Measurements from ENCODE around the gene CDH4.

CDH4 gene

GRCh38 chr20:61429458-61430227 lies 177.6 kb downstream of the CDH4 start:
- H3K4me3 ChIP-seq (ENCODE audit: low read length) = no peak overlapping the region
- TF ChIP-seq ZNF274 (IDR thresholded peaks at IDR 0.05; ENCODE audit: low read depth, low read length) = no peak

GRCh38 chr20:61430228-61430624 lies 178.2 kb downstream of the CDH4 start:
- H3K4me3 ChIP-seq (ENCODE audit: low read length) = no peak overlapping the region
- TF ChIP-seq ZNF274 (IDR thresholded peaks at IDR 0.05; ENCODE audit: low read depth, low read length) = no peak

- no peak for TF ChIP-seq ZNF274 (IDR thresholded peaks at IDR 0.05; ENCODE audit: low read depth, low read length)
- no peak overlapping the region for H3K4me3 ChIP-seq (ENCODE audit: low read length)
Measured at GRCh38 chr20:61433176-61433575, 181.1 kb downstream of the CDH4 start.

- no peak for TF ChIP-seq ZNF274 (IDR thresholded peaks at IDR 0.05; ENCODE audit: low read depth, low read length)
- no peak overlapping the region for H3K4me3 ChIP-seq (ENCODE audit: low read length)
Measured at GRCh38 chr20:61433816-61434215, 181.8 kb downstream of the CDH4 start.

GRCh38 chr20:61434341-61434781 lies 182.3 kb downstream of the CDH4 start:
- no peak for TF ChIP-seq ZNF274 (IDR thresholded peaks at IDR 0.05; ENCODE audit: low read depth, low read length)

GRCh38 chr20:61435184-61435822 lies 183.2 kb downstream of the CDH4 start:
- H3K4me3 ChIP-seq (ENCODE audit: low read length) = no peak overlapping the region
- TF ChIP-seq ZNF274 (IDR thresholded peaks at IDR 0.05; ENCODE audit: low read depth, low read length) = no peak

More at GRCh38 chr20:61434341-61434781, 182.3 kb downstream of the CDH4 start:
- H3K4me3 ChIP-seq (ENCODE audit: low read length) = no peak overlapping the region

GRCh38 chr20:61435823-61436220 lies 183.8 kb downstream of the CDH4 start:
- TF ChIP-seq ZNF274 (IDR thresholded peaks at IDR 0.05; ENCODE audit: low read depth, low read length) = no peak
- H3K4me3 ChIP-seq (ENCODE audit: low read length) = no peak overlapping the region

- TF ChIP-seq ZNF274 (IDR thresholded peaks at IDR 0.05; ENCODE audit: low read depth, low read length) = no peak
- no peak overlapping the region for H3K4me3 ChIP-seq (ENCODE audit: low read length)
Measured at GRCh38 chr20:61436283-61436666, 184.2 kb downstream of the CDH4 start.

GRCh38 chr20:61436667-61437279 lies 184.7 kb downstream of the CDH4 start:
- no peak for TF ChIP-seq ZNF274 (IDR thresholded peaks at IDR 0.05; ENCODE audit: low read depth, low read length)
- no peak overlapping the region for H3K4me3 ChIP-seq (ENCODE audit: low read length)

GRCh38 chr20:61437280-61438206 lies 185.5 kb downstream of the CDH4 start:
- no peak overlapping the region for H3K4me3 ChIP-seq (ENCODE audit: low read length)
- TF ChIP-seq ZNF274 (IDR thresholded peaks at IDR 0.05; ENCODE audit: low read depth, low read length) = no peak

- H3K4me3 ChIP-seq (ENCODE audit: low read length) = no peak overlapping the region
Measured at GRCh38 chr20:61438285-61438684, 186.2 kb downstream of the CDH4 start.

GRCh38 chr20:61439251-61439650 lies 187.2 kb downstream of the CDH4 start:
- H3K4me3 ChIP-seq (ENCODE audit: low read length) = no peak overlapping the region
- no peak for TF ChIP-seq ZNF274 (IDR thresholded peaks at IDR 0.05; ENCODE audit: low read depth, low read length)

More at GRCh38 chr20:61438285-61438684, 186.2 kb downstream of the CDH4 start:
- no peak for TF ChIP-seq ZNF274 (IDR thresholded peaks at IDR 0.05; ENCODE audit: low read depth, low read length)

- no peak for TF ChIP-seq ZNF274 (IDR thresholded peaks at IDR 0.05; ENCODE audit: low read depth, low read length)
- no peak overlapping the region for H3K4me3 ChIP-seq (ENCODE audit: low read length)
Measured at GRCh38 chr20:61440548-61441055, 188.5 kb downstream of the CDH4 start.

GRCh38 chr20:61441537-61441936 lies 189.5 kb downstream of the CDH4 start:
- TF ChIP-seq ZNF274 (IDR thresholded peaks at IDR 0.05; ENCODE audit: low read depth, low read length) = no peak
- no peak overlapping the region for H3K4me3 ChIP-seq (ENCODE audit: low read length)

Measured in GM08714 (cell line).